Fibroblast of skin of back (primary cell): ENCODE results near the gene GOT2.
"Not testable (repeated sequence)": the region's sequence is repeated elsewhere in the genome, so short reads cannot be mapped to it uniquely, and the experiment has no call there.

Experiments used
- DNase-seq: peaks from one replicate; pipeline ENCODE4 v3.0.0-alpha.2; 2013

GOT2 gene

GRCh38 chr16:58717994-58718393 is 16.1 kb downstream of the GOT2 start:
- no peak for DNase-seq

- DNase-seq: no peak
Observed at GRCh38 chr16:58716468-58716867, 17.6 kb downstream of the GOT2 start.

GRCh38 chr16:58713742-58714141 is 20.4 kb downstream of the GOT2 start:
- no peak for DNase-seq

- DNase-seq: no peak
Observed at GRCh38 chr16:58709333-58709732, 24.8 kb downstream of the GOT2 start.

GRCh38 chr16:58699151-58699550 is 35.0 kb downstream of the GOT2 start:
- DNase-seq: no peak

GRCh38 chr16:58695368-58695767 is 38.7 kb downstream of the GOT2 start:
- DNase-seq: no peak

- no peak for DNase-seq
Observed at GRCh38 chr16:58692450-58692849, 41.7 kb downstream of the GOT2 start.

GRCh38 chr16:58686985-58687706 is 47.0 kb downstream of the GOT2 start:
- DNase-seq: peak; percentile 76

- no peak for DNase-seq
Observed at GRCh38 chr16:58685084-58685449, 49.0 kb downstream of the GOT2 start.

GRCh38 chr16:58684354-58685083 is 49.6 kb downstream of the GOT2 start, which contains the start of gene SLC38A7:
SLC38A7 (minus strand) TSS chr16:58684770; CDS start chr16:58680126, 4,644 bp downstream.
- peak; percentile 84 for DNase-seq

GRCh38 chr16:58684001-58684353 is 50.1 kb downstream of the GOT2 start:
- no peak for DNase-seq

- no peak for DNase-seq
Observed at GRCh38 chr16:58679763-58680162, 54.4 kb downstream of the GOT2 start.

GRCh38 chr16:58678716-58679115 is 55.4 kb downstream of the GOT2 start:
- no peak for DNase-seq

GRCh38 chr16:58678269-58678668 is 55.8 kb downstream of the GOT2 start:
- no peak for DNase-seq

GRCh38 chr16:58670946-58671583 is 63.1 kb downstream of the GOT2 start:
- DNase-seq: no peak

GRCh38 chr16:58670177-58670576 is 63.9 kb downstream of the GOT2 start:
- DNase-seq: no peak

GRCh38 chr16:58665200-58665599 is 68.9 kb downstream of the GOT2 start:
- no peak for DNase-seq

GRCh38 chr16:58661199-58661830 is 72.8 kb downstream of the GOT2 start:
- peak; percentile 89 for DNase-seq

- not testable (repeated sequence) for DNase-seq
Observed at GRCh38 chr16:58659911-58660310, 74.2 kb downstream of the GOT2 start.

- no peak for DNase-seq
Observed at GRCh38 chr16:58658796-58659211, 75.3 kb downstream of the GOT2 start.
